GM19328 (cell line): ENCODE results near the gene COL11A2.

Experiments
- ATAC-seq: cut with Tn5 transposase; IDR thresholded peaks from one replicate; pipeline ENCODE4 v1.9.1; 2021; ENCODE audit warnings: mild to moderate bottlenecking, moderate library complexity; ENCODE audit not compliant: unreplicated experiment

COL11A2 gene

DNA sequence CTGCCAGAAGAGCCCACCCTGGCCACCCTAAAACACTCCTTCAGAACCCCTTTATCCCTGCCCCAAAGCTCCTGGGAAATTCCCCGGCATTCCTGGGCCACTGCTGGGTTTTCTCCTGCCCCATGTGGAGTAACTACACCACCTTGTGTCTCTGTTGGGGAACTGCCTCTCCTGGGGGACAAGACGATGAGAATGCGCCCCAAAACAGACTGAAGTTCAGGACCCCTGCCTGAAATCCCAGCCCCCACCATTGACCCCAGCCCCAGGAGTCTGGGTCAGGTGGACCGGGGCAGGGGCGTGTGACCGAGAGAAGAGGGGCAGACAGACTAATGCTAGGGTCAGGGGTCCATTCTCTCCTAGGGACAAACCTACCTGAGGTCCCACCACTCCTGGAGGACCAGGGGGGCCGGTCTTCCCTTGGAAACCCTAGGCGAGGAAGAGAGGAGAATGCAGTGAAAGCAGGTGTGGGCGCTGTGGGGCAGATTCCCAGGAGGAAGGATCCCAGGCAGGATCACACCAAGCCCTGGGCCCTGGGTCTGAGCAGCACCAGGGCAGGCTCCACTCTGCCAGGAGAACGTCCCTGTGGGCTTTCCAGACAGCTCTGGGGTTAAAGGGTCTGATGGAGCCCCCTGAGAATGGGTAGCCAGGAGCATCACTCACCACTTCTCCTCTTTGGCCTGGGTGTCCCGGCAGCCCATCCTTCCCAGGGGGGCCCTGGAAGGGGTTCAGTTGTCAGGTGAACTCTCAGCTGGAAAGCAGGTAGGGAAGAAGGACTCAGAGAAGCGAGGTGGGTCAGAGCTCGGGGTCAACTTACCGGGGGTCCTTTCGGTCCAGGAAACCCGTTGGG is 19.4 kb downstream of the COL11A2 start:
- no peak for ATAC-seq

DNA sequence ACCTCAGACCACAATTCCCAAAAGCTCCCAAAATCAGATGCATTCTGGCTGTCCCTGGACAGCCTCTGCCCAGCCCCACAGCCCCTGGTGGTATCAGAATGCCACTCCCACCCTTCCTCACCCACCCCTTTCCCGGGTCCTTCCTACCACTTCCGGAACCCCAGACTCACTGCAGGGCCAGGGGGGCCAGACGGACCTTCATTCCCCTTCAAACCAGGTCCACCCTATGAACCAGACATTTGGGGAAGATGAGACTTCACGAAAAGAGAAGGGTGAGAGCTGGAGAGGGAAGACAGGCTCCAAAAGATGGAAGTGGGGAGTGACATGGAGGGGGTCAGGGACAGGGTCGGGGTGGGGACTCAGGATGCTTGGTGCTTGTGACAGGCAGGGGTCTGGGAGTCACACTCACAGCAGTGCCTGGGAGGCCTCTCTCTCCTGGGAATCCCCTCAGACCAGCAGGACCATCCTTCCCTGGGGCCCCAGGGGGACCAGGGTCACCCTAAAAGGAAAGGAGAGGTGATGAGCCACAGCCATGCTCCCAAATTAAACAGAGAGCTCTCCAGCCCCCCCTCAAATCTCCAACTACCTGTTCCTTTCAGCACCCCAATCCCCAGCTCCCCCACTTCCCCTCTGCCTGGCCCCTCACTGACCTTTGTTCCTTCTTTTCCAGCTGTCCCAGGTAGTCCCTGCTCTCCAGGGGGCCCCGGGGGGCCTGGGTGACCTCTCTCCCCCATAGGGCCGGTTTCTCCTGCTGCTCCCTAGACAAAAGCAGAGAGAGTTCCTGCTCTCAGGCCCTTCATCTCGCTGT is 20.2 kb downstream of the COL11A2 start:
- no peak for ATAC-seq

DNA sequence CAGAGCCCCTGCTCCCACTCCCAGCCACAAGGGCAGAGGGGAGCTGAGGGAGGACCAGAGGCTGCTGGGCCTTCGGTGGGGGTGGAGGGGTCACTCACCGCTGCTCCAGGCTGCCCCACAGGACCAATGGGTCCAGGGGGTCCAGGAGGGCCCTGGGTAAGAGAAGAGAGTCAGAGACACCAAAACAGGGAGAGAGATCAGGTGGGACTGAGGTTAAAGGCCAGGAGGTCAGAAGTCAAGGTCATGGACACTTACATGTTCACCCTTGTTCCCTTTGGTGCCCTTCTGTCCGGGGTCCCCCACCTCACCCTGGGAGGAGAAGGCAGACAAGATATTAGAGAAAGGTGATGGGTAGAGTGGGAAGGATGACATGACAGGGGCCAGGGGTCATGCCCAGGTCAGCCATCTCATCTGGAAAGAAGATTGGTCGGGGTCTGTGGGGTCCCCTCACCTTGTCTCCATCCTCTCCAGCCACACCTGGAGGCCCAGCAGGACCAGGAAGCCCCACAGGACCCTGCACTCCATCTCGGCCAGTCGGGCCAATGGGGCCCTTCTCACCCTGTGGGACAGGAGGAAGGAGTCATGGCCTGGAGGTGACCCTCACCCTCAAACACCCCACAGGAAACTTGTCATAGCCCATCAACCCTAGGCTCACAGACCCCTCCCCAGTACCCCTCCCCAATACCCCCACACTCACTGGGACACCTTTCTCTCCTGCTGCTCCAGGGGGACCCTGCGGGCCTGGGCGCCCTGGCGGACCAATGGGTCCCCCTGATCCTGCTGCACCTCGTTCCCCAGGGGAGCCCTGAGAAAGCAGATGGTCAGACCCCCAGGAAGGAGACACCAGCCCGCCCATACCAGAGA is 21.0 kb downstream of the COL11A2 start:
- no peak for ATAC-seq

DNA sequence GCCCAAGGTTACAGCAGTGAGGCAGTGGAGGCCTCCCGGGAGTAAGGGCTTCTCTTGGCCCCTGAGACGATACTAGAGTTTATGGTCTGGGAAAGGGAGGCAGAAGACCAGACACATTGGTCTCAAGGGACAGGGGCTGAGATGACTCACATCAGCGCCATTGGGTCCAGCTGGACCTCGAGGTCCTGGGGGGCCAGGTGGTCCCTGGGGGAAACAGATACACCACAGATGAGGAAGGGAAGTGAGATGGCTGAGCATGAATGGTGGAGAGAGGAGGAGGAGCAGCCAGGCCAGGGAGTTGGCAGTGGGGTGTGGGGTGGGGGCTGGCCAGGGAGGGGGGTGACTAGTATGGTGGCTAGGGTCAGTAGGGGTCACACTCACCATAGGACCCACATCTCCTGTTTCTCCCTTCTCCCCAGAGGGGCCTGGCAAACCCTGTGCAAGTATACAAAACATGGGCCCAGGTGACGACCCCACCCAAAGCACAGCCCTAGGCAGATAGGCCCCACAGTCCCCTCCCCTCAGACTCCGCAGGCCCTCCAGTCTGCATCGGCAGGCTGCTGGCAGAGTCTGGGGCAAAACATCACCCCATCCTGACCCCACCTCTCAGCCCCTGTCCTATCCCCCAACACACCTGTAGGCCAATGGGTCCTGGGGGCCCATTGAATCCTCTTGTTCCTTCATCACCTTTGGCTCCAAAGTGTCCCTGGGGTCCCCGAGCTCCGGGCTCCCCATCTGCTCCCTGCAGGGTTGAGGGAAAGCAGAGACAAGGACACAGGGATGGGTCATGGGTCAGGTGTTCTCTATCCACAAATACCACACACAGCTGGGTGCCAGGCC is 21.9 kb downstream of the COL11A2 start:
- no peak for ATAC-seq

DNA sequence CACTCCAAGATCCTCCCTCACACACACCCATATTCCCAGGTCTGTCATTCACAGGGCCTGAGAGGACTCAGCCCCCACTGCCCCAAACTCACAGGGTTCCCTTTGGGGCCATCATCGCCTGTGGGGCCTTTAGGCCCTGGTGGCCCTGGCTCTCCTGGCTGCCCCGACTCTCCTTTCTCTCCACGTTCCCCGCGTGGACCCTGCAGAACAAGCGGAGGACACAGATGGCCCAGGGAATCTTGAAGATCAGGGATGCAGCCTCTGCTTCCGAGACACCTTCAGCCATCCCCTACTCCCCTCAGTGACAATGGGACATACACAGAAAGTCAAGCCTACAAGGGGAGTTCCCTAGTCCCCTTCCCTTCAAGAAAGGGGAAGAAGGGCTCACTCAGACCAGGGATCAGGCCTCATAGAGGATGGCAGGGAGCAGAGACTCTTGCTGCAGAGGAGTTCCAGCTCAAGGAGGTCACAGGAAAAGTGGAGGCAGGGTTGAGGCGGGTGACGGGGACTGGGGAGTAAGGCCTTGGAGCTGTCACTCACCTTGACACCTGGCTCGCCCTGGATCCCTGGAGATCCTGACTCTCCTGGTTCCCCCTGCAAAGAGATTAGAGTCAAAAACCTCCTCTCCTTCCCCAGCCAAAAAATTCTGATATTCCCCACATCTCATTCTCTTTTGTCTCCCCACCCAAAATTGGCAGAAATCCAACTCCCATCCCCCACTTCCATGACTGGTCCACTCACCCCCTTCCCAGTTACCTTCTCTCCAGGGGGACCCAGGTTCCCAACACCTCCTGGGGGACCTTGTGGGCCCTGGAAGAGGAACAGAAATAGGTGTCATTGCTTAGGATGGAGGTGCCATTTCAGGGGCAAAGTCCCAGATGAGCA is 22.7 kb downstream of the COL11A2 start:
- no peak for ATAC-seq

DNA sequence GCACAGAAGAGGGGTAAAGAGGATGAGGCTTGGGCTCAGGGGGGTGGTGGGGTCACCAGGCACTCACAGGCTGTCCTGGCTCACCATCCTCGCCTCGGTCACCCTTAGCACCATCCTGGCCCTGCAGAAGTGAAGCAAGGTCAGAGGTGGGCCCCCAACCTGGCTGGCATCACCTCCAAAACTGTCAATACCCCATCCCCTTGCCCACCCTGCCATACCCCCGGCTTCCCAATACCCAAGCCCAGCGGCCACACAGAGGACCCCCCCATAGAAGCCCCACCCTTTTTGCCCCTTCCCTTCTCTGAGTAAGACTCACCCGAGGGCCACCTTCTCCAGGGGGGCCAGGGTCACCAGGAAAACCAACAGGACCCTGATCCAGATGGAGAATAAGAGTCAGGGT is 23.6 kb downstream of the COL11A2 start:
- no peak for ATAC-seq

DNA sequence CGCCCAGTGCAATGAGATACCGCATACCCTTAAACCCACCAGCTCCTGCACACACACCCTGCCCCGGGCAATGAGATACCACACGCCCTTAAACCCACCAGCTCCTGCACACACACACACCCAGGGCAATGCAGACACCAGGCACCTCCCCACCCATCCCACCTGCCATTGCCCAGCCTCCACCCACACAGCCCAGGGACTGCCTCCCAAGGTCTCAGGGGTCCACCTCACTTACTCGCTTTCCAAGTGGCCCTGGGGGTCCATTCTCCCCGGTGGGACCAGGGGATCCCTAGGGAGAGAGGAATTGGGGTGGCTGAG is 24.0 kb downstream of the COL11A2 start:
- no peak for ATAC-seq

DNA sequence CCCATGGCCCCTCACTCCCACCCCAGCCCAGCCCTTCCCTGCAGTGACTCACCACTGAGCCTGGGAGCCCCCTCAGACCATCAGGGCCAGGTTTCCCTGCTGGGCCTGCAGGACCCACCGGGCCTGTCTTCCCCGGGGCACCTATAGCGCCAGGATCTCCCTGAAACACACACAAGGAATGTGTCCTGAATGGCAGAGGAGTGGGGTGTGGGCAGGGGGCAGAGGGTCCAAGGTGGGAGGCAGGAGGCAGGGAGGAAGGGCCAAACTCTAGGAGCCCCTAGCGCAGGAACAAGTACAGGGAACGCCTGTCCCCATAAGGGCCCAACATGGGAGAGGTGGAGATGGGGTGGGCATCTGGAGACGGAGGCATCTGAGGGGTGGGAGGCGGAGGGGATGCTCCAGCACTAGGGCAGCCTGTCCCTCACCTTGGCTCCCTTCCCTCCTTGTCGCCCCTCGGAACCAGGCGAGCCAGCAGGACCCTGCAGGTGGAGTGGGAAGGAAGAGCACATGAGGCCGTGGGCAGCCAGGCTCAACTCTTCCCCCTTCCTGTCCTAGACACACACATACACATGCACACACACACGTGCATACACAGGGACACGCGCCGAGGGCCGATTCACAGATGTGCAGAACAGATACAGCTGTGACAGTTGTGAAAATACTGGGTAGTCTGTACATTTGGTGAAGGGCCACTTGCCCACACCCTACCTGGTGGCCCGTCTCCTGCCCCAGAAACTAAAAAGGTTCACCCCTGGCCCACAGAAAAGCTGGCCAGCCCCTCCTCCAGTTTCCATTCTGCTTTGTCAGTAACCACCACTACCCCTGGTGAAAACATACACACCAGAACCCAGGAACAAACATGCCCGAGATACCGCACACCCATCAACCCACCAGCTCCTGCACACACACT is 24.6 kb downstream of the COL11A2 start:
- ATAC-seq = no peak

DNA sequence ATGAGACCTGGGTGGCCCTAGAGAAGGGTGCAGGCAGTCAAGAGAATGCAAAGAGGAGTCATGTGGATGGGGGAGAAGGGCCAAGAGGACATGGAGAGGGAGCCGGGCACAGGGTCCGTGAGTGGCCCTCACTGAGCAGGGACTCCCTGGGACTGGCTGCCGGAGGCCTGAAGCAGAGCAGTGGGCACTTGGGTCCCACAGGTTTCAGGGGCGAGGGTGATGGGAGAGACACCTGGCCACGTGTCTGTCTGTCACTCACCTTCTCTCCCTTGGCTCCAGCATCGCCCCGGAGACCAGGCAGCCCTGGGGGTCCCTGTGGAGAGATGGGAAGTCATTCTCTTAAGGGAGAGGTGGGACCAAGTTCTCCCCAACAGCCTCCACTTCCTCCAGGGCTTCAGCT is 25.5 kb downstream of the COL11A2 start:
- ATAC-seq = no peak

DNA sequence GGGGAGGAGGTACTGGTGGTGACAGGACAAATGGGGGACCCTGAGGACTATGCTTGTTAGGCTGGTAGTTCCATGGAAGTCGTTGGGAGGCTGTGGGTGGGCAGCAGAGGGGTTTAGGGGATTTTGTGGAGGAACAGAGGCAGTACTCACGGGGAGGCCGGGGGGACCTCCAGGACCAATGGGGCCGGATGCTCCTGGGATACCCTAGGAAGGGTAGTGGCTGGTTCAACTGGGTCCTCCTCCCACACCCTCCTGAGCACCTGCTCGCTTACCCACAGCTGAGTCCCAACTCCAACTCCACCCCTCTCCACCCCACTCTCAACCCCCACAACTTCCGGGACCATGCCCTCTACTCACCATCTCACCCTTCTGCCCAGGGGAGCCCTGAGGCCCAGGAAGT is 25.9 kb downstream of the COL11A2 start:
- ATAC-seq = no peak

DNA sequence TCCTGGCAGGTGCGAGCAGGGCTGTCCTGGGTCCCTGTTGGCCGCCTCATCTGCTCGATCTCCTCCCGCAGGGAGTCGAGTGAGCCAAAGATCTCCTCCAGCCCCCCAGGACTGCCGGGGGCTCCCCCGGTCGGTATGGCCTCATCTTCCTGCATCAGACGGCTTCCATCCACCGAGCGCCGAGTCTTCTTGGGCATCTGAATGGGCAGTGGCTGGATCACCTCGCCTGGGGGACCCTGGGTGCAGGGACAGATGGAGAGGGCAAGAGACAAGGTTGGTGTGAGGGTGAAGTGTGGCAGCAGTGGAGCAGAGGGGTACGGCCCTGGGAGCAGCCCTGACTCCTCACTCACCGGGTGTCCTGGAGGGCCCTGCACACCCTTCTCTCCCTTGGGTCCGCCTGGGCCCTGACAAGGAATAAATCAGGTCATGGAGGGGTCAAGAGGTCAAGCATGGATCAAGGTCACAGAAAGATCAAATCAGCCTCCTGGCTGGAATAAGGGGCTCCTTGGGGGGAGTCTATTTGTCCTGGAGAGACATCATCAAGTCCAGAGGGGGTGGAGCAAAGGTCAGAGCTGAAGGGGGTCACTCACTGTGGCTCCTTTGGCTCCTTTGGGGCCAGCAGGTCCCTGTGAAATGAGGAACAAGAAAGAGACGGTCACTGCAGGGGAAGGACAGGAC is 26.5 kb downstream of the COL11A2 start:
- no peak for ATAC-seq

DNA sequence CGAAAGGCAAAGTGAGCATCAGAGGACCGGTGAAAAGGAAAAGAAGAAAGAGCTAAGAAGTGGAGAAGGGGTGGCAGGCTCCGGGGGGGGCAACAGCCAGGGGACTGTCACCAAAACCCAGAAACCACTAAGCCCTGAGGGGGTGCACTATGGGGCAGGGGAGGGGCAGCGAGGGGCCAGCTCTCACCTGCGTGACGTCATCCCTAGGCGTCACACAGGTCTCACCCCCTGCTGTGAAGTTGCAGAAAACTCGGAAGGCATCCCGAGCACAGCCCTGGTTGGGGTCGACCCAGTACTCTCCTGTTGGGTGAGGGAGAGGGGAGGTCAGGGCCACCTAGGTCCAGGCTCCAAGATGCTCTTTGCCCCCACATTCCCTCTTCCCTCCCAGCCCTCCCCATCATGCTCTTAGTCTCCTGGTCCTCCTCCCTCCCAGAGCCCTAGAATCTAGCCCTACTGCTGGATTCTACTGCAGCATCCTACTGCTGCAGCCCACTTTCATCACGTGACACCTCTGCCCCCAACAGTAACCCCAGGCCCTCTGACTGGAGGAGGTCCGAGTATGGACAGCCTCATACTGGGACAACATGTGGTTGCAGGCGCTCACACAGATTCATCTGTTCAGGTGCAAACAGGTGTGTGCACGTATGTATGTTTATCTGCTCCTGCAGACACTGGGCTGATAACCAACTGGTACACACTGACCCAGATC is 27.4 kb downstream of the COL11A2 start:
- no peak for ATAC-seq

DNA sequence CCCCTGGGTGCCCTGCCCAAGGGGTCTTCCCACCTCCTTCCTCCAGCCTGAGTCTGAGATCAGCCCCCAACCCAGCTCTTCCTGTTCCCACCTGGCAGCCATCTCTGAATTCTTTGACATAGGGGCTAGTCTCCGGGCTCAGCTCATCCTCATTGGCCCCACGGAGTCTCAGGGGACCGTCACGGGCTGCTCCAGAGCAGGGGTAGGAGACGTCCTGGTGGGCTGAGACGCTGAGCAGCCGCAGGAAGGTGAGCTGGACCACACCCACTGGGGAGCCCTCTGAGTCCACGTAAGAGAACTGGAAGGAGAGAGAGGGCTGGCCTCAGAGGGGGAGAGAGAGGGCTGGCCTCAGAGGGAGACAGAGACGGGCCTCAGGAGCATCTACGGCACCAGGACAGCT is 28.1 kb downstream of the COL11A2 start:
- no peak for ATAC-seq

DNA sequence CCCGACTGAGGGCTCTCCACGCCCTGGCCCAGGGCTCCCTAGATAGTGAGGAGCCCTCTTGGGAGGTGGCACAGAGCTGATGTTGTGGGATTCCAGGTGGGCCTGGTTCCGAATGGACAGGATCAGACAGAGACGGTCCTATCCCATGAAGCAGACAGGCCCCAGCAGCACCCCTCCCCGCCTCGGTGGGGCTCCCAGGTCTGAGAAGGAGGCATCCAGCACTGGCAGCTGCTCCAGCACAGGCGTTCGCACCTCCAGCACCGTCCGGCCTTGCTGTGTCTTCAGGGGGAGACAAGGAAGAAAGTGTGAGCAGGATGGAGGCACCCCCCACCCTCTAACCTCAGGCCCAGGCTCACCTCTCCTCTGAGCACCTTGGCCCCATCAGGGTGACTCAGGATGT is 28.7 kb downstream of the COL11A2 start:
- no peak for ATAC-seq

DNA sequence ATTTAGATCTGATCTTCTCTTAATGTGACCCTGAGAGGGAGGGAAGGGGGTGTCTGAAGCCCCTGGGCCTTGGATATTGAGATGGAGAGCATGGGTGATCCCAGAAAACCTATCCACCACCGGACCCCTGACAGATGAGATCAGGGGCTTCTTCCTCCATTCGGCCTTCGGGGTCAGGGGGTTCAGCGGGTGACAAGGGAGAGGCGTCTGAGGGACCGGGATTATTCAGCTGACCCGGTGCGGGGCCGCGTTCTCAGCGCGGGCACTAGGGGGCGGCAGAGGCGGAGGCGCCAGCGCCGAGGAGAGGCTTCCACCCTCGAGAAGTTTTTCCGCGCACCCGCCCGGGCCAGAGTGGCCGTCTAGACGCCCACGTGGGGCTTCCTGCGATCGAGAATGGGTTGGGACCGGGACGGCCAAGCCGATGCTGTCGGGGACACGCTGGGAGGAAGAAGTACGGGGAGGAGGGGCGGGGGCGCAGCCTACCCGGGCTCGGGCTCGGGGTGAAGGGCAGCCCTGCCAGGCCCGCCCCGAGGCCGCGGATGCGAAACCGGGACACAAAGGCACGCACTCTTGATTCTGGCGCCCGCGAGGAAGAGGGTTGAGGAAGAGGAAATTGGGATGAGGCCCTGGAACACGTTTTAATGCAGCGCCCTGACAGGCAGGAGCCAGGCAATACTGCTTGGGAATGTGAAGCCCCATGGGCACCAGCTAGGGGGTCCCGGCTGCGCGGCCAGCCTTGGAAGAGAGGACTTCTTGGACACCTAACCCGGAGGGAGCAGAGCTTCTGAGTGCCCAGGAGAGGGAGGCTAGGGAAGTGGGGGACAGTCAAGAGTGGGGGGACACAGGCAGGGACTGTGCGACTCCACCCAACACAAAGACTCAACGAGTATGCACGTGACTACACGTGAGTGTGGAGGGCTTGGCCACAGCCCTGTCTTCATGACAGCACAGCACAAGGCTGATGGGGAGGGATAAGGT is 30.6 kb downstream of the COL11A2 start:
- ATAC-seq = no peak

DNA sequence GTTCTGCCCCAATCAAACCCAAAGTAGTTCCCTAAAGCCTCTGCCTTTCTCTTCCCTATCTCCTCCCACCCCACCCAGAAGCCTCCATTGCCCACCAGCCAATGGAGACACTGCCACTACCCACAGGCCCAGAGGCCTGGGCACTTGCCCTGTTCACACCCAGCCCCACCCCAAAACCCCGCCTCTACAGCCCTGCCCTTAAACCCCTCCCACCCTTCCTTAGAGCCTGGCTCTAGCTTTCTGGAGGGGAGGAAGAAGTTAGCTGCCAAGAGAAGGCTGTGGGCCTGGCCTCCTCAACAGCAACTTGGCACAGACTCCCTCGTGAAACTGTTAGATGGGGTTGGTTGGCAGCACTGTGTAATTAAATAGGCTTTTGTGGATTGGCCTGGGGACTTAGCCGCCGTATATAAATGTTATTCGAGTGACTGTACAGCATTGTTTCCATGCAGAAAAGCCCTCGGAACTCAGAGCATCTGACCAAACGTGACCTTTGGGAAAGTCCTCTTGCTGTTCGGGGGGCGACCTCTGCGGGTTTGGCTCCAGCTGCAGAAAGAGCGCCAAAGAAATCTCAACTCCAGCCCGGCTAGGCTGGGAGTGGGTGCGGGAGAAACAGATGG is 31.4 kb downstream of the COL11A2 start:
- ATAC-seq = no peak
